H7 (cell line): ENCODE results near the gene PDE6A. TPM values are rescaled to one million over a fixed set of nuclear protein-coding genes. Genes with fewer than 3 reads are reported as not detected.

Source experiments
- DNase-seq: peaks from one replicate; pipeline ENCODE4 v3.0.0; 2012
- H3K27me3 ChIP-seq: 2 replicates; pipeline ENCODE4 v1.6.0; 2011; ENCODE audit warnings: mild to moderate bottlenecking, low read length; ENCODE audit not compliant: control insufficient read depth, insufficient read depth
- H3K36me3 ChIP-seq: replicated peaks from 2 replicates; pipeline ENCODE4 v1.5.1; 2011; ENCODE audit warnings: low read length; ENCODE audit not compliant: control insufficient read depth, insufficient read depth
- H3K4me3 ChIP-seq: 2 replicates; pipeline ENCODE4 v1.5.1; 2011; ENCODE audit warnings: low read depth, mild to moderate bottlenecking, control low read depth, low read length, moderate library complexity; ENCODE audit not compliant: insufficient read depth
- total RNA-seq: library from RNA; depleted of rRNA; stranded (reverse); fragments of >200 nt; shearing (Covaris generic); gene quantifications from 2 replicates; pipeline ENCODE4 v1.2.3, GENCODE V29; 2014; rRNA removed

Gene PDE6A
- total RNA-seq, 1 experiment from 2014 or later: not detected

DNA sequence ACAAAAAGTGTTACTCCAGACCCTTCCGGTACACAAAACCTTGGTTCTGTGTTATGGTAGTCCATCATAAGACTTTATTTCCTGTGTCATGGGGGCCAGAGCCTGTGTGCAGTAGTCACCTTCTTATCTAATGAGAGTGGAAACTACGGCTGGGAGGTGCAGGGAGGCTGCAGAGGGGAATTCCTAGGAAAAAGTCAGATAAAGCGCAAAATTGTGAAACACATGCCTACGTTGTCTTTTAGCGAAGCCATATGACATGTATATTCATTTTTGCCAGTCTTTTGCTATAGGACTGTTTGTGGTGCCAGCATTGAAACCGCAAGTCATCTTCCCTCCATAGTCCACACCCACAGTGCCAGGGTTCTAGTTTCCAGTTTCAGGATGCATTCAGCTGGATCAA lies 133.7 kb downstream of the PDE6A start:
- Histone ChIP-seq H3K4me3 (no peak overlapping the region), H3K27me3 (no peaks in the 10 kb centered on the region), H3K36me3 (no peaks in the 10 kb centered on the region)
- DNase-seq: no peak

DNA sequence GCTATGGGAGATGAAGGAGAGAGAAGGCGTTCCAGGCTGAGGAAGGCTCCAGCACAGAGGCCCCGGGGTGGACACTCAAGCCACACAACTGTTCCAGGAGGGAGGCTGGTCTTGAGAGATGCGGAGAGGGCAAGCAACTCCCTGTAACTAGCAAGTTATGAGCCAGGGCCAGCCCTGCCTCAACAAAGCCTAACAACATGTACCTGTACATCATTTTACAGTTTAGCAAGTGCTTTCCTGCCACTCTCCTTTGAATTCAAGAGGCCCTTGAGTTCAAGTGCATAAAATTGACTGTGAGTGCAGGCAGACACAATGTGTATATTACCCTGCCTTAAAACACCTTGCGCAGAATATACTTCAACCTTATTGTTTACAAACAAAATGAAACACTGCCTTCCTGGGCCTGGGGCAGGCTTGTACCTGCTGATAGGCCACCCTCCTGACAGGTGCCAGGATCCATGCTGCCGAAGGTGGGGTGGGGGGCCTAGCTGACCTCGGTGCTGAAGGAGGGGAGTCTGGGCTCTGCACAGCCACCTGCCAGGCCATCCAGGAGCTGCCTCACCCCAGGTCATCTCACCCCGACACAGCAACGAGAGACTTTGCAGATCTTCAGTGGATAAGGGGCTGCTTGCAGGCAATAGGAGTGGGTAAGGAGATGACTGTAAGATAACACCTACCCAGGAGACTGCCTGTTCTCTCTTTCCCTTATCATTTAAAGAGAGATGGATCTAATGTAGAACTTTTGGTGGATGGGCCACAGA lies 134.5 kb downstream of the PDE6A start:
- DNase-seq: no peak
- Histone ChIP-seq H3K4me3 (no peak overlapping the region), H3K36me3 (no peaks in the 10 kb centered on the region), H3K27me3 (no peaks in the 10 kb centered on the region)

DNA sequence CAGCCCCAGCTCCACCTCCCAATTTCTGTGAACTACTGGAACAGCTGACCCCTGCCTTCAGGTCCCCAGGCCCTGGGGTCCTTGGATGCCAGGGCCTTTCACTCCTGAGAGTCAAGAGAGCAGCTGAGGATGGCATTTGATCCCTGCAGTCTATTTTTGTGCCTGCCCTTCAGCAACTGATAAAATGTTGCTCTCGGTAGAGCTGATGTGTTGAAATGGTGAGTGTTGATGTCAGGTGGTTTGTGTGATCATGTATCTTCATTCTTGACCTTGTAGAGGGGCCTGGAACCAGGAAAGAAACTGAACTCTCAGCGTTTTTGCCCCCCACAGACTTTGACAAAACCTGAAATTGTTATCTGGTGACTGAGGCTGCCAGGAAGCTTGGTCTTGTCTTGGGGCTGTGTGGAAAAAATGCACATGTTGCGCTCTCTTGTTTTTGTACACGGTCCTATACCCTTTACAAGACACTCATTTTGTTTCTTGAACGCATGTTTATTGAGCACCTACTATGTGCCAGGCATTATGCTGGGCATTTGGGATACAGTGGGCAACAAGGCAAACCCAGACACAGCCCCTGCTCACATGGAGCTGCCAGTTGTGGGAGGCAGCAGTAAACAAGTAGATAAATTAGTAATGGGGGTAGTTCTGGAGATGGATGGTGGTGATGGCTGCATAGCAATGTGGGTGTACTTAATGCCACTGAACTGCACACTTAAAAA lies 136.2 kb downstream of the PDE6A start:
- Histone ChIP-seq H3K36me3 (no peaks in the 10 kb centered on the region), H3K27me3 (no peaks in the 10 kb centered on the region)

More for the DNA sequence above, 136.2 kb downstream of the PDE6A start:
- no peak overlapping the region for H3K4me3 ChIP-seq
- DNase-seq: no peak

Other genes starting within 250 kb of the PDE6A start
- gene PPARGC1B, start 214.5 kb downstream of the PDE6A start, total RNA-seq: 5.8 and 6.1 TPM in 2 replicates
- gene SLC26A2, start 16.0 kb upstream of the PDE6A start, total RNA-seq: 6.1 and 6.7 TPM in 2 replicates
- gene TIGD6, start 55.9 kb upstream of the PDE6A start, total RNA-seq: 3.9 and 4.4 TPM in 2 replicates
- 23.8 and 30.7 TPM in 2 replicates for gene HMGXB3, start 55.9 kb upstream of the PDE6A start, total RNA-seq
- gene CSF1R, start 141.8 kb upstream of the PDE6A start, total RNA-seq: not detected in 2 replicates
- 0.48 and 3.2 TPM in 2 replicates for gene PDGFRB, start 211.1 kb upstream of the PDE6A start, total RNA-seq
- 0.62 TPM in 1 of 2 replicates, not detected in the other for gene CDX1, start 222.0 kb upstream of the PDE6A start, total RNA-seq
- not detected in 2 replicates for gene SLC6A7, start 245.3 kb upstream of the PDE6A start, total RNA-seq